Stimulated activated CD8-positive, alpha-beta memory T cell treated with anti-CD3 and anti-CD28 coated beads, Interleukin-15, amount 100 ng/mL, for 4 hours (primary cell): Measurements from ENCODE around the gene PRSS8.
A peak's percentile ranks its signal among the peaks of the same experiment; 100 is the strongest.
"Not testable (repeated sequence)": the region's sequence is repeated elsewhere in the genome, so short reads cannot be mapped to it uniquely, and the experiment has no call there.

ENCODE experiments used
- DNase-seq, 2 donors: peaks; one replicate each; pipeline ENCODE4 v3.0.0-alpha.2; 2020; ENCODE audit warnings: low read depth in 2 of 2

Gene PRSS8

GRCh38 chr16:31135535-31136286 is at the start of gene PRSS8:
PRSS8 (minus strand) TSS chr16:31135727; CDS start chr16:31135498, 229 bp downstream.
- no peak for DNase-seq

- no peak for DNase-seq
These were observed 49.4 kb upstream of the PRSS8 start for GRCh38 chr16:31184888-31185287.

- DNase-seq, result no peak
These were observed 48.2 kb upstream of the PRSS8 start for GRCh38 chr16:31183432-31184428.

- DNase-seq, result no peak
These were observed 46.9 kb upstream of the PRSS8 start for GRCh38 chr16:31182391-31182790.

DNA sequence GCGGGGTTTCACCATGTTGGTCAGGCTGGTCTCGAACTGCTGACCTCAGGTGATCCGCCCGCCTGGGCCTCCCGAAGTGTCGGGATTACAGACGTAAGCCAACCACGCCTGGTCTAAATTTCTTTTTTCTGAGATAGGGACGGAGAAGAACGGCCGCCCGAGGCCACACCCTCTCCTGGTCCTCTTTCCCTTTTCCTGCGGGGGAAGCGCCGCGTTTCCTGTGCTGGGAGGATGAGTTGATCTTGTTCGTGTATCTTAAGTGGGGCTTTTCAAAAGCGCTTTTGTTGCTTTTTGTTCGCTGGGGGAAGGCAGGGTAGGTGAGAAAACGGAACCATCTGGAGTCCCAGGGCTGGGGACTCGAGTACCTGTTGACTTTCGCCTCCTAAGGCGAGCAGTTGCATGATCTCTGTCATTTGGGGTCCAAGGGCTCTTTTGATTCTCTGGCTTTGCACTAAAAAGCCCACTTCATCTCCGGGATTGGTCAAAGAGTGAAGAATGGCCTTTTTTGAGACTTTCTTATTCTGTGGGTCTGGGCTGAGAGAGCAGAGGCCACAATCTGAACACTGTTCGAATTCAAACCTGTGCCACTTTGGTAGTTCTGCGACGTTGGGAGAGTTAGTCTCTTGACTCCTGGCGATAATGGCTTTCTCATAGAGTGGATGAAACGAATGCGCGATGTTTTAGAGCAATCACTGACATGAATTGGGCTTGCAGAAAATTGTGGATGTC is 45.7 kb upstream of the PRSS8 start:
- no peak for DNase-seq

DNA sequence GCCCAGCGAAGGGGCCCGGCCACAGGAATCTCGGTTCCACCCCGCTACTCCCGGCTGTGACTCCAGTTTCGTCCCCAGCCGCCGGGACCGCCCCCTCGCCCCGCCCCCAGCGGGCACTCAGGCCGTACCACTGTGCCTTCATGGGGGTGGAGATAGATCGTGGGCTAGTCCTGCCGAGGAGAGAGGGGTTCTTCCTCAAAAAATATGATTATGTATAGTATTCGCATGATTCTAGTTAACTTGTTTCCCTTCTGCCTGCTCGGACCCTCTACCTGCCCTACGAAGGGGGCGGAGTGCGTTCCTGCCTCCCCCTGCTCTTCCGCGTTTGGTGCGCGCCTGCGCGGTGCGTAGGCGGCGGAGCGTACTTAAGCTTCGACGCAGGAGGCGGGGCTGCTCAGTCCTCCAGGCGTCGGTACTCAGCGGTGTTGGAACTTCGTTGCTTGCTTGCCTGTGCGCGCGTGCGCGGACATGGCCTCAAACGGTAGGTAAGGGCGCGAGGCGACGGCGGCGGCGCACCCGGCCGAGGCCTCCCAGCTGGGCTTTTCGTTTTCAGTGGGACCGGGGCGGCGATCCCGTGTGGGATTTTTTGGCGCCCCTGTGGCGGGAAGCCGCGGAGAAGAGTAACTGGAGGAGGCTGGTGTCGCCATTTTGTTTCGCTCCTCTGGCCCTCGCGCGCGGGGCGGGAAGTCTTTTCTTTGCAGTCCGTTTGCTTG is 44.4 kb upstream of the PRSS8 start, which contains the start of gene FUS:
FUS (plus strand) TSS at position 393 of the 713 bp plus-strand sequence; CDS start at position 469, 76 bp downstream.
- DNase-seq, result peak; percentile 78

DNA sequence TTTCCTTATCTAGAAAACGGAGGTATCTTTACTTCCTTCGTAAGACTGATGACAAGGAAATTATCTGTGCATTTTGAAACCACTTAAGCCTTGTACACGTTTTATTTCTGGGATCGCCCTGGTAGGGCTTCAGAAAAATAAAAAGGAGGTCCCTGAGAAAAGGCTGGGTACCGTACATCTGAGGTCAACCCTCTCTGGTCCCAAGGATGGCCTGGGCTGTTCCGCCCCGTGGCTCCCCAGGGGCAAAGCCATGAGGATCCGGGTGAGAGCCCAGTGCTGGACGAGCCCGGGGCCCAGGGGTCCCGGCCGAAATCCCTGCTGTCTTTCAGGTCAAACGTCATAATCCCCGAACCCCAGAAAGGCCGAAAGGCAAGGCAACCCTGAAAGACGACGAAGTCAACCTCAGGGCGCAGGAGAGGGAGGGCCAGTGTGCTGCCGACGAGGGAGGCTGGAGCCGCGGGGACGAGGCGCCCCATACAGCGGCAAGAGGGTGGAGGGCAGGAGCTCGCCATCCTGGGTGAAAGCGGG is 43.8 kb upstream of the PRSS8 start:
- no peak for DNase-seq

GRCh38 chr16:31177136-31177535 is 41.6 kb upstream of the PRSS8 start:
- DNase-seq, result no peak

- not testable (repeated sequence) for DNase-seq
These were observed 34.5 kb upstream of the PRSS8 start for GRCh38 chr16:31170048-31170447.

- DNase-seq, result no peak
These were observed 33.3 kb upstream of the PRSS8 start for GRCh38 chr16:31168848-31169247.

- DNase-seq, result no peak
These were observed 31.8 kb upstream of the PRSS8 start for GRCh38 chr16:31167315-31167714.

GRCh38 chr16:31157136-31157535 is 21.6 kb upstream of the PRSS8 start:
- no peak for DNase-seq

GRCh38 chr16:31150976-31151375 is 15.4 kb upstream of the PRSS8 start:
- DNase-seq, result not testable (repeated sequence)

- no peak for DNase-seq
These were observed 14.7 kb upstream of the PRSS8 start, which contains the start of gene PRSS36 for GRCh38 chr16:31149894-31150890. PRSS36 (minus strand) TSS chr16:31150066; CDS start chr16:31150035, 31 bp downstream.

- no peak for DNase-seq
These were observed 13.8 kb upstream of the PRSS8 start for GRCh38 chr16:31149332-31149731.

- DNase-seq, result no peak
These were observed 13.4 kb upstream of the PRSS8 start for GRCh38 chr16:31148896-31149295.

GRCh38 chr16:31148281-31148728 is 12.8 kb upstream of the PRSS8 start:
- no peak for DNase-seq

- DNase-seq, result no peak
These were observed 12.0 kb upstream of the PRSS8 start for GRCh38 chr16:31147574-31147973.

GRCh38 chr16:31145398-31145990 is 10.0 kb upstream of the PRSS8 start:
- no peak for DNase-seq
